ENCODE data around the gene POLR2A.

DNA sequence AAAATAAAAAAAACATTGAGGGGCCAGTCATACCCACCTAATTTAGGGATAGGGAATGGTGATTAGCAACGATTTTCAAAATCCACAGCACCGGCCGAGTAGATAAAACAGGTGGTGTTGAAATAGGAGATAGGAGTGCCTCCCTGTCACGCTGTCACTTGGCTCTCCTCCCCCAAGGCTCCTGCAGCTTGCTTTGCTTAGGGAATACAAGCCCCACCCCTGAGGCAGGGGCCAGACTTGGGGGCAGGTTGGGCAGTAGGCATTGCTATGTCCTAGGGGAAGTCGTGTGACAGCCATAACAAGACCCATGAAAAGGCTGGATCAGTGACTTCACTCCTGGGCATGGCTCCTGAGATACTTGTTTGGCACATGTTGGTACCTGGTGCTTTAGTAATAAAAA, 25.8 kb downstream of the POLR2A start:
- TF ChIP-seq TAF1 (IDR thresholded peaks at IDR 0.05; ENCODE audit: low read depth), result no peak
- TF ChIP-seq RAD21 (IDR thresholded peaks at IDR 0.05; ENCODE audit: low read depth), result no peak
- TF ChIP-seq NFIC (IDR thresholded peaks at IDR 0.05), result no peak
- TF ChIP-seq REST (IDR thresholded peaks at IDR 0.05; ENCODE audit: low read depth), result no peak
- TF ChIP-seq, protein P1, sequence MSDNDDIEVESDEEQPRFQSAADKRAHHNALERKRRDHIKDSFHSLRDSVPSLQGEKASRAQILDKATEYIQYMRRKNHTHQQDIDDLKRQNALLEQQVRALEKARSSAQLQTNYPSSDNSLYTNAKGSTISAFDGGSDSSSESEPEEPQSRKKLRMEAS (IDR thresholded peaks at IDR 0.05), result no peak
- no peak for TF ChIP-seq TCF12 (IDR thresholded peaks at IDR 0.05; ENCODE audit: low read depth)
- no peak for TF ChIP-seq EP300 (IDR thresholded peaks at IDR 0.05; ENCODE audit: borderline replicate concordance)
- no peak for TF ChIP-seq CREB1 (IDR thresholded peaks at IDR 0.05; ENCODE audit: low read depth)
- TF ChIP-seq CEBPB (IDR thresholded peaks at IDR 0.05), result no peak
- no peak for TF ChIP-seq TEAD4 (IDR thresholded peaks at IDR 0.05)
- TF ChIP-seq YY1 (IDR thresholded peaks at IDR 0.05; ENCODE audit: low read depth), result no peak
- TF ChIP-seq EGR1 (IDR thresholded peaks at IDR 0.05), result no peak
- TF ChIP-seq, protein P2, sequence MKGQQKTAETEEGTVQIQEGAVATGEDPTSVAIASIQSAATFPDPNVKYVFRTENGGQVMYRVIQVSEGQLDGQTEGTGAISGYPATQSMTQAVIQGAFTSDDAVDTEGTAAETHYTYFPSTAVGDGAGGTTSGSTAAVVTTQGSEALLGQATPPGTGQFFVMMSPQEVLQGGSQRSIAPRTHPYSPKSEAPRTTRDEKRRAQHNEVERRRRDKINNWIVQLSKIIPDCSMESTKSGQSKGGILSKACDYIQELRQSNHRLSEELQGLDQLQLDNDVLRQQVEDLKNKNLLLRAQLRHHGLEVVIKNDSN (IDR thresholded peaks at IDR 0.05), result no peak
